HepG2 (cell line): ENCODE data around the gene MRPL34. TPM values are rescaled to one million over a fixed set of nuclear protein-coding genes. Genes with fewer than 3 reads are reported as not detected.

Source experiments
- CEBPB ChIP-seq: IDR thresholded peaks from 2 replicates; pipeline ENCODE4 v1.6.1; 2011; ENCODE audit warnings: low read depth, low read length, improper control_type of control experiment, borderline replicate concordance
- HMGA1 ChIP-seq: sonication (generic); formaldehyde crosslinking; conservative IDR thresholded peaks from 2 replicates; pipeline ENCODE4 v1.4.0; 2020; ENCODE audit warnings: missing genetic modification reagents
- HNRNPL ChIP-seq: fragments of 200-400 bp; formaldehyde crosslinking; IDR thresholded peaks from 2 replicates; pipeline ENCODE4 v1.6.1; 2017; ENCODE audit warnings: mild to moderate bottlenecking, low read depth, low read length
- NFIC ChIP-seq: IDR thresholded peaks from 2 replicates; pipeline ENCODE4 v1.6.1; 2012; ENCODE audit warnings: mild to moderate bottlenecking, low read length, inconsistent platforms
- SMAD9 ChIP-seq: sonication (generic); formaldehyde crosslinking; IDR thresholded peaks from 2 replicates; pipeline ENCODE4 v1.5.1; 2020; ENCODE audit warnings: mild to moderate bottlenecking, missing genetic modification reagents
- ZNF501 ChIP-seq: sonication (generic); formaldehyde crosslinking; IDR thresholded peaks from 2 replicates; pipeline ENCODE4 v1.5.1; 2020; ENCODE audit warnings: mild to moderate bottlenecking, moderate library complexity, missing genetic modification reagents
- polyA plus RNA-seq, 8 experiments: library from polyadenylated mRNA; depleted of rRNA in 3 of 8; stranded (reverse) in 7 of 8; unstranded in 1 of 8; fragments of >200 nt; fragmentation: Illumina TruSeq in 4 of 8; extraction: Trizol in 4 of 8; gene quantifications; 2 replicates each; pipeline versions ENCODE4 v1.2.1 to v1.2.3, GENCODE V29; 2011 to 2016; ENCODE audit warnings: low read depth in 4 of 8, missing spikeins in 1 of 8, mixed read lengths in 1 of 8; ENCODE audit not compliant: insufficient read depth in 1 of 8
- total RNA-seq, 5 experiments: library from RNA; depleted of rRNA; stranded (reverse); fragments of >200 nt; fragmentation: Illumina TruSeq; extraction: Trizol; gene quantifications; 2 replicates each; pipeline ENCODE4 v1.2.3, GENCODE V29; 2016; ENCODE audit warnings: low read depth in 1 of 5
- TF ChIP-seq, protein P1 (sequence below): sonication (generic); formaldehyde crosslinking; conservative IDR thresholded peaks from 2 replicates; pipeline ENCODE4 v1.5.0; 2020; ENCODE audit warnings: missing genetic modification reagents
- TF ChIP-seq, protein P2 (sequence below): sonication (generic); formaldehyde crosslinking; IDR thresholded peaks from 2 replicates; pipeline ENCODE4 v1.4.0; 2020; ENCODE audit warnings: low read depth, mild to moderate bottlenecking, missing genetic modification reagents
- TF ChIP-seq, protein P3 (sequence below): sonication (generic); formaldehyde crosslinking; IDR thresholded peaks from 2 replicates; pipeline ENCODE4 v1.5.0; 2020; ENCODE audit warnings: mild to moderate bottlenecking, missing genetic modification reagents, borderline replicate concordance
- TF ChIP-seq, protein P4 (sequence below): sonication (generic); formaldehyde crosslinking; IDR thresholded peaks from 2 replicates; pipeline ENCODE4 v1.8.1; 2023; ENCODE audit warnings: mild to moderate bottlenecking, missing genetic modification reagents
- TF ChIP-seq, protein P5 (sequence below): sonication (generic); formaldehyde crosslinking; IDR thresholded peaks from 2 replicates; pipeline ENCODE4 v1.5.1; 2020; ENCODE audit warnings: missing genetic modification reagents, mild to moderate bottlenecking, borderline replicate concordance
- TF ChIP-seq, protein P6 (sequence below): sonication (generic); formaldehyde crosslinking; IDR thresholded peaks from 2 replicates; pipeline ENCODE4 v1.4.0; 2020; ENCODE audit warnings: missing genetic modification reagents

The MRPL34 gene
- total and polyA plus RNA-seq, 2 of the 13 experiments (the other 11 are each of a cell fraction or from before 2014, with no cell fraction given): 74.0 to 77.3 TPM

DNA sequence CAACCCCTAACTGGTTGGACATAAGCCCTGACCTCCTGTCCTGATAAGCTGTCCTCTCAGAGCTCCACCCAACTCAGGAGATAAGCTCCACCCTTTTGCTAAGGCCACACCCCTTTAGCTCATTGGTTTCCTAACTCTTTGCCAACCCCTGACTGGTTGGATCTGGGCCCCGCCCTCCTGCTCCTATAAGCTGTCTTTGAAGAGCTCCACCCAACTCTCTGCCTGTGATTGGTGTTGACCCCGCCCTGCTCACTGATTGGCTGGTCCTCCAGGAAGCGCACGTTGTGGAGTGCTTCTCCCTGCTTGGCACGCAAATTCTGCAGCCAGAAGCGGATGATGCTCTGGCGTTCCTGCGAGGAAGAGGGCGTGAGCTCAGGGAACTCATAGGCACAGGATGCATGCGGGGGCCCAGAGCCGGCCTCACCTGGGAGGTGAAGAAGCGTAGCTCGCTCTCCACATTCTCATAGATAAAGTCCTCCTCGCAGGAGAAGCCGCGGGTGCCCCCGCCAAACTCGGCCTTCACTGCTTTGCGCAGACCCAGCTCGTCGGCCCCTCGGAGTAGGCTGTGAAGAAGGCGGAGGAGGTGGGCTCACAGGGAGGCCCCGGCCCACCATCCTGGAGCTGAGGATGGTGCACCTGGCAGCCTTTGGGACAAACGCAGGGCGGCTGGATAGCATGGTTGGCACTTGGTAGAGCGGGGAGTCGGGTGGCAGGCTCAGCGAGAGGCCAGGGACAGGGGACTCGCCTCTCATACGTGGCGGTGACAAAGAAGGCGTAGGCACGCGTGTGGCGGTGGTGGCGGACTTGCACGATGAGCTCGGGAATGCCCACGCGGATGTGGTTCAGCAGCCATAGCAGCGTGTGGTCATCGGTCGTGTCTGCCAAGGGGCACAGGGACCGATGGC lies 27.3 kb downstream of the MRPL34 start (continued):
- TF ChIP-seq, protein P1, sequence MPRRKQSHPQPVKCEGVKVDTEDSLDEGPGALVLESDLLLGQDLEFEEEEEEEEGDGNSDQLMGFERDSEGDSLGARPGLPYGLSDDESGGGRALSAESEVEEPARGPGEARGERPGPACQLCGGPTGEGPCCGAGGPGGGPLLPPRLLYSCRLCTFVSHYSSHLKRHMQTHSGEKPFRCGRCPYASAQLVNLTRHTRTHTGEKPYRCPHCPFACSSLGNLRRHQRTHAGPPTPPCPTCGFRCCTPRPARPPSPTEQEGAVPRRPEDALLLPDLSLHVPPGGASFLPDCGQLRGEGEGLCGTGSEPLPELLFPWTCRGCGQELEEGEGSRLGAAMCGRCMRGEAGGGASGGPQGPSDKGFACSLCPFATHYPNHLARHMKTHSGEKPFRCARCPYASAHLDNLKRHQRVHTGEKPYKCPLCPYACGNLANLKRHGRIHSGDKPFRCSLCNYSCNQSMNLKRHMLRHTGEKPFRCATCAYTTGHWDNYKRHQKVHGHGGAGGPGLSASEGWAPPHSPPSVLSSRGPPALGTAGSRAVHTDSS: no peak
- TF ChIP-seq HNRNPL (0 out of 2 replicates have a peak, but pooled peaks have one; percentile 26), ZNF501 (CRISPR knock-in tag) (no peak), SMAD9 (CRISPR knock-in tag) (no peak), NFIC (no peak), HMGA1 (CRISPR knock-in tag) (no peak), CEBPB (no peak)
- TF ChIP-seq, protein P2, sequence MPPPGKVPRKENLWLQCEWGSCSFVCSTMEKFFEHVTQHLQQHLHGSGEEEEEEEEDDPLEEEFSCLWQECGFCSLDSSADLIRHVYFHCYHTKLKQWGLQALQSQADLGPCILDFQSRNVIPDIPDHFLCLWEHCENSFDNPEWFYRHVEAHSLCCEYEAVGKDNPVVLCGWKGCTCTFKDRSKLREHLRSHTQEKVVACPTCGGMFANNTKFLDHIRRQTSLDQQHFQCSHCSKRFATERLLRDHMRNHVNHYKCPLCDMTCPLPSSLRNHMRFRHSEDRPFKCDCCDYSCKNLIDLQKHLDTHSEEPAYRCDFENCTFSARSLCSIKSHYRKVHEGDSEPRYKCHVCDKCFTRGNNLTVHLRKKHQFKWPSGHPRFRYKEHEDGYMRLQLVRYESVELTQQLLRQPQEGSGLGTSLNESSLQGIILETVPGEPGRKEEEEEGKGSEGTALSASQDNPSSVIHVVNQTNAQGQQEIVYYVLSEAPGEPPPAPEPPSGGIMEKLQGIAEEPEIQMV: no peak
- TF ChIP-seq, protein P3, sequence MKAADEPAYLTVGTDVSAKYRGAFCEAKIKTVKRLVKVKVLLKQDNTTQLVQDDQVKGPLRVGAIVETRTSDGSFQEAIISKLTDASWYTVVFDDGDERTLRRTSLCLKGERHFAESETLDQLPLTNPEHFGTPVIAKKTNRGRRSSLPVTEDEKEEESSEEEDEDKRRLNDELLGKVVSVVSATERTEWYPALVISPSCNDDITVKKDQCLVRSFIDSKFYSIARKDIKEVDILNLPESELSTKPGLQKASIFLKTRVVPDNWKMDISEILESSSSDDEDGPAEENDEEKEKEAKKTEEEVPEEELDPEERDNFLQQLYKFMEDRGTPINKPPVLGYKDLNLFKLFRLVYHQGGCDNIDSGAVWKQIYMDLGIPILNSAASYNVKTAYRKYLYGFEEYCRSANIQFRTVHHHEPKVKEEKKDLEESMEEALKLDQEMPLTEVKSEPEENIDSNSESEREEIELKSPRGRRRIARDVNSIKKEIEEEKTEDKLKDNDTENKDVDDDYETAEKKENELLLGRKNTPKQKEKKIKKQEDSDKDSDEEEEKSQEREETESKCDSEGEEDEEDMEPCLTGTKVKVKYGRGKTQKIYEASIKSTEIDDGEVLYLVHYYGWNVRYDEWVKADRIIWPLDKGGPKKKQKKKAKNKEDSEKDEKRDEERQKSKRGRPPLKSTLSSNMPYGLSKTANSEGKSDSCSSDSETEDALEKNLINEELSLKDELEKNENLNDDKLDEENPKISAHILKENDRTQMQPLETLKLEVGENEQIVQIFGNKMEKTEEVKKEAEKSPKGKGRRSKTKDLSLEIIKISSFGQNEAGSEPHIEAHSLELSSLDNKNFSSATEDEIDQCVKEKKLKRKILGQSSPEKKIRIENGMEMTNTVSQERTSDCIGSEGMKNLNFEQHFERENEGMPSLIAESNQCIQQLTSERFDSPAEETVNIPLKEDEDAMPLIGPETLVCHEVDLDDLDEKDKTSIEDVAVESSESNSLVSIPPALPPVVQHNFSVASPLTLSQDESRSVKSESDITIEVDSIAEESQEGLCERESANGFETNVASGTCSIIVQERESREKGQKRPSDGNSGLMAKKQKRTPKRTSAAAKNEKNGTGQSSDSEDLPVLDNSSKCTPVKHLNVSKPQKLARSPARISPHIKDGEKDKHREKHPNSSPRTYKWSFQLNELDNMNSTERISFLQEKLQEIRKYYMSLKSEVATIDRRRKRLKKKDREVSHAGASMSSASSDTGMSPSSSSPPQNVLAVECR (CRISPR knock-in tag): no peak
- TF ChIP-seq, protein P4, sequence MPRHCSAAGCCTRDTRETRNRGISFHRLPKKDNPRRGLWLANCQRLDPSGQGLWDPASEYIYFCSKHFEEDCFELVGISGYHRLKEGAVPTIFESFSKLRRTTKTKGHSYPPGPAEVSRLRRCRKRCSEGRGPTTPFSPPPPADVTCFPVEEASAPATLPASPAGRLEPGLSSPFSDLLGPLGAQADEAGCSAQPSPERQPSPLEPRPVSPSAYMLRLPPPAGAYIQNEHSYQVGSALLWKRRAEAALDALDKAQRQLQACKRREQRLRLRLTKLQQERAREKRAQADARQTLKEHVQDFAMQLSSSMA (CRISPR knock-in tag): no peak
- TF ChIP-seq, protein P5, sequence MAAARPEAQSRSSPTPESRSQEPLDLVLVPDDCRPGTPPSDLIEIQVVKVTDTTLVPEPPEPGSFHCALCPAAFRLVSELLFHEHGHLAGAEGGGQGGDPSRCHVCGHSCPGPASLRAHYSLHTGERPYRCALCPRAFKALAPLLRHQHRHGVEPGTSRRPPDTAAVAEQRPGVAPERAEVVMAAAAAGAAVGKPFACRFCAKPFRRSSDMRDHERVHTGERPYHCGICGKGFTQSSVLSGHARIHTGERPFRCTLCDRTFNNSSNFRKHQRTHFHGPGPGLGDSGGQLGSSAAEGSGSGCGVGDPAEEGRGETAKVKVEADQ (CRISPR knock-in tag): no peak
- TF ChIP-seq, protein P6, sequence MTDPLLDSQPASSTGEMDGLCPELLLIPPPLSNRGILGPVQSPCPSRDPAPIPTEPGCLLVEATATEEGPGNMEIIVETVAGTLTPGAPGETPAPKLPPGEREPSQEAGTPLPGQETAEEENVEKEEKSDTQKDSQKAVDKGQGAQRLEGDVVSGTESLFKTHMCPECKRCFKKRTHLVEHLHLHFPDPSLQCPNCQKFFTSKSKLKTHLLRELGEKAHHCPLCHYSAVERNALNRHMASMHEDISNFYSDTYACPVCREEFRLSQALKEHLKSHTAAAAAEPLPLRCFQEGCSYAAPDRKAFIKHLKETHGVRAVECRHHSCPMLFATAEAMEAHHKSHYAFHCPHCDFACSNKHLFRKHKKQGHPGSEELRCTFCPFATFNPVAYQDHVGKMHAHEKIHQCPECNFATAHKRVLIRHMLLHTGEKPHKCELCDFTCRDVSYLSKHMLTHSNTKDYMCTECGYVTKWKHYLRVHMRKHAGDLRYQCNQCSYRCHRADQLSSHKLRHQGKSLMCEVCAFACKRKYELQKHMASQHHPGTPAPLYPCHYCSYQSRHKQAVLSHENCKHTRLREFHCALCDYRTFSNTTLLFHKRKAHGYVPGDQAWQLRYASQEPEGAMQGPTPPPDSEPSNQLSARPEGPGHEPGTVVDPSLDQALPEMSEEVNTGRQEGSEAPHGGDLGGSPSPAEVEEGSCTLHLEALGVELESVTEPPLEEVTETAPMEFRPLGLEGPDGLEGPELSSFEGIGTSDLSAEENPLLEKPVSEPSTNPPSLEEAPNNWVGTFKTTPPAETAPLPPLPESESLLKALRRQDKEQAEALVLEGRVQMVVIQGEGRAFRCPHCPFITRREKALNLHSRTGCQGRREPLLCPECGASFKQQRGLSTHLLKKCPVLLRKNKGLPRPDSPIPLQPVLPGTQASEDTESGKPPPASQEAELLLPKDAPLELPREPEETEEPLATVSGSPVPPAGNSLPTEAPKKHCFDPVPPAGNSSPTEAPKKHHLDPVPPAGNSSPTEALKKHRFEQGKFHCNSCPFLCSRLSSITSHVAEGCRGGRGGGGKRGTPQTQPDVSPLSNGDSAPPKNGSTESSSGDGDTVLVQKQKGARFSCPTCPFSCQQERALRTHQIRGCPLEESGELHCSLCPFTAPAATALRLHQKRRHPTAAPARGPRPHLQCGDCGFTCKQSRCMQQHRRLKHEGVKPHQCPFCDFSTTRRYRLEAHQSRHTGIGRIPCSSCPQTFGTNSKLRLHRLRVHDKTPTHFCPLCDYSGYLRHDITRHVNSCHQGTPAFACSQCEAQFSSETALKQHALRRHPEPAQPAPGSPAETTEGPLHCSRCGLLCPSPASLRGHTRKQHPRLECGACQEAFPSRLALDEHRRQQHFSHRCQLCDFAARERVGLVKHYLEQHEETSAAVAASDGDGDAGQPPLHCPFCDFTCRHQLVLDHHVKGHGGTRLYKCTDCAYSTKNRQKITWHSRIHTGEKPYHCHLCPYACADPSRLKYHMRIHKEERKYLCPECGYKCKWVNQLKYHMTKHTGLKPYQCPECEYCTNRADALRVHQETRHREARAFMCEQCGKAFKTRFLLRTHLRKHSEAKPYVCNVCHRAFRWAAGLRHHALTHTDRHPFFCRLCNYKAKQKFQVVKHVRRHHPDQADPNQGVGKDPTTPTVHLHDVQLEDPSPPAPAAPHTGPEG: no peak; the same call in 1 of the 2 replicates
